ENCODE measurements around the gene MT1F. TPM values are rescaled to one million over a fixed set of nuclear protein-coding genes. Genes with fewer than 3 reads are reported as not detected.

MT1F gene
- total RNA-seq, 1 experiment from 2014 or later: 2.1 TPM

GRCh38 chr16:56645838-56646237 is 11.9 kb upstream of the MT1F start:
- in situ Hi-C loops (cut with HindIII; ENCODE audit: low pct_unique_long_range_greater_than_20kb, low sequenced_read_pairs): no loop called here
- BruUV-seq (replicated peaks): no TSS peak
- Histone ChIP-seq H3K27ac (ENCODE audit: low read length) (no peak overlapping the region), H3K36me3 (ENCODE audit: control insufficient read depth, insufficient read depth, low read length) (no peaks in the 10 kb centered on the region), H3K4me3 (ENCODE audit: low read depth in 2 of 2, low read length in 2 of 2) (no peak overlapping the region), H3K27me3 (ENCODE audit: control insufficient read depth, insufficient read depth, low read length) (no peaks in the 10 kb centered on the region), H3K9me3 (ENCODE audit: control insufficient read depth, insufficient read depth, low read depth, low read length) (no peaks in the 10 kb centered on the region), H3K4me1 (ENCODE audit: control insufficient read depth, insufficient read depth, low read length) (peaks cover 8% of the 10 kb centered on the region)
- intact Hi-C loops (cut with micrococcal nuclease; ENCODE audit: unreplicated experiment): no loop called here
- ChIA-PET CTCF (no interaction called here), POLR2A (no interaction called here)
- TF ChIP-seq SIN3A (IDR thresholded peaks at IDR 0.05; ENCODE audit: borderline replicate concordance, insufficient read depth, low read depth, low read length): no peak
- 0 out of 4 replicates have a peak, but pooled peaks of 1 of the 2 experiments have one; percentile 19 for TF ChIP-seq REST (IDR thresholded peaks at IDR 0.05; ENCODE audit: insufficient read depth in 1 of 2, low read depth in 2 of 2, low read length in 1 of 2)
- DNase-seq (ENCODE audit: low read depth, low spot score): no peak
- ATAC-seq: no peak

- ChIA-PET CTCF (no interaction called here), POLR2A (no interaction called here)
- in situ Hi-C loops (cut with HindIII; ENCODE audit: low pct_unique_long_range_greater_than_20kb, low sequenced_read_pairs): no loop called here
- H3K36me3 ChIP-seq (ENCODE audit: control insufficient read depth, insufficient read depth, low read length): no peaks in the 10 kb centered on the region
- ATAC-seq (no peak), DNase-seq (ENCODE audit: low read depth, low spot score) (no peak)
- BruUV-seq (replicated peaks): no TSS peak
- no peak overlapping the region for H3K27ac ChIP-seq (ENCODE audit: low read length)
- no peak overlapping the region for H3K4me3 ChIP-seq (ENCODE audit: low read depth in 2 of 2, low read length in 2 of 2)
- no peaks in the 10 kb centered on the region for H3K27me3 ChIP-seq (ENCODE audit: control insufficient read depth, insufficient read depth, low read length)
- intact Hi-C loops (cut with micrococcal nuclease; ENCODE audit: unreplicated experiment): no loop called here
- TF ChIP-seq CTCF (IDR thresholded peaks at IDR 0.05) (no peak), REST (IDR thresholded peaks at IDR 0.05; ENCODE audit: insufficient read depth in 1 of 2, low read depth in 2 of 2, low read length in 1 of 2) (no peak), SIN3A (IDR thresholded peaks at IDR 0.05; ENCODE audit: borderline replicate concordance, insufficient read depth, low read depth, low read length) (no peak), POLR2AphosphoS5 (IDR thresholded peaks at IDR 0.05; ENCODE audit: low read depth, low read length) (no peak), TCF7L2 (IDR thresholded peaks at IDR 0.05; ENCODE audit: low read depth, low read length) (no peak)
- no peaks in the 10 kb centered on the region for H3K9me3 ChIP-seq (ENCODE audit: control insufficient read depth, insufficient read depth, low read depth, low read length)
- peaks cover 4% of the 10 kb centered on the region for H3K4me1 ChIP-seq (ENCODE audit: control insufficient read depth, insufficient read depth, low read length)
Measured at GRCh38 chr16:56647641-56648431, 9.9 kb upstream of the MT1F start.

Data from Panc1 (cell line).